NCI-H2107 treated with DMSO at 0.1 percent for 48 hours (cell line): ENCODE measurements around the gene TRIM51.
"Not testable (repeated sequence)": the region's sequence is repeated elsewhere in the genome, so short reads cannot be mapped to it uniquely, and the experiment has no call there.

ENCODE experiments used
- DNase-seq: peaks from one replicate; lab custom pipeline; 2025; ENCODE audit not compliant: unreplicated experiment; lab: John Stamatoyannopoulos, UW

TRIM51 gene

GRCh38 chr11:55882997-55883396 is at the start of gene TRIM51:
TSS of gene TRIM51 (plus strand) at chr11:55883297. CDS start at chr11:55885429, 2,132 bp downstream.
- not testable (repeated sequence) for DNase-seq

GRCh38 chr11:55838452-55838851 is 44.6 kb upstream of the TRIM51 start, which contains the start of gene OR5D16:
TSS of gene OR5D16 (plus strand) at chr11:55838752. CDS start at chr11:55838752, 0 bp downstream.
- DNase-seq, result no peak

- DNase-seq, result no peak
These were observed 35.6 kb upstream of the TRIM51 start for GRCh38 chr11:55847453-55847852.

- no peak for DNase-seq
These were observed 34.1 kb upstream of the TRIM51 start for GRCh38 chr11:55849037-55849436.

- no peak for DNase-seq
These were observed 31.0 kb upstream of the TRIM51 start for GRCh38 chr11:55852141-55852540.

- no peak for DNase-seq
These were observed 28.4 kb upstream of the TRIM51 start for GRCh38 chr11:55854704-55855103.

GRCh38 chr11:55867354-55867753 is 15.7 kb upstream of the TRIM51 start:
- DNase-seq, result not testable (repeated sequence)

- not testable (repeated sequence) for DNase-seq
These were observed 10.4 kb upstream of the TRIM51 start for GRCh38 chr11:55872731-55873130.

GRCh38 chr11:55873146-55873545 is 10.0 kb upstream of the TRIM51 start:
- DNase-seq, result not testable (repeated sequence)

- not testable (repeated sequence) for DNase-seq
These were observed 1.9 kb downstream of the TRIM51 start for GRCh38 chr11:55884995-55885394.

GRCh38 chr11:55885481-55885880 is 2.4 kb downstream of the TRIM51 start:
- not testable (repeated sequence) for DNase-seq

- DNase-seq, result no peak
These were observed 12.1 kb downstream of the TRIM51 start for GRCh38 chr11:55895216-55895615.

GRCh38 chr11:55902308-55902707 is 19.2 kb downstream of the TRIM51 start:
- DNase-seq, result no peak

- DNase-seq, result no peak
These were observed 31.4 kb downstream of the TRIM51 start, which contains the start of gene OR5W2 for GRCh38 chr11:55914482-55914881. TSS of gene OR5W2 (minus strand) at chr11:55914582. CDS start at chr11:55914582, 0 bp downstream.

GRCh38 chr11:55920537-55920936 is 37.4 kb downstream of the TRIM51 start:
- DNase-seq, result no peak

GRCh38 chr11:55936300-55936699 is 53.2 kb downstream of the TRIM51 start, which contains the start of gene OR5I1:
TSS of gene OR5I1 (minus strand) at chr11:55936400. CDS start at chr11:55936400, 0 bp downstream.
- no peak for DNase-seq
